GM23248 (cell line): ENCODE results near the gene PKD1. TPM values are rescaled to one million over a fixed set of nuclear protein-coding genes. Genes with fewer than 3 reads are reported as not detected.

ENCODE experiments used
- DNase-seq: peaks from one replicate; pipeline ENCODE4 v3.0.0-alpha.2; 2015
- H2AFZ ChIP-seq: fragments of 200-600 bp; sonication (generic); 2 replicates; pipeline ENCODE4 v1.6.1; 2016; ENCODE audit warnings: antibody characterized with exemption
- H3F3A ChIP-seq: fragments of 200-600 bp; sonication (generic); 2 replicates; pipeline ENCODE4 v1.6.1; 2016; ENCODE audit warnings: mild to moderate bottlenecking, antibody characterized with exemption, mixed run types; ENCODE audit not compliant: insufficient read depth
- H3K27ac ChIP-seq: fragments of 200-600 bp; sonication (generic); 2 replicates; pipeline ENCODE4 v1.5.1; 2016; ENCODE audit warnings: mild to moderate bottlenecking
- H3K27me3 ChIP-seq: fragments of 200-600 bp; sonication (generic); replicated peaks from 2 replicates; pipeline ENCODE4 v1.6.1; 2016; ENCODE audit warnings: mild to moderate bottlenecking; ENCODE audit not compliant: insufficient read depth
- H3K36me3 ChIP-seq: fragments of 200-600 bp; sonication (generic); 2 replicates; pipeline ENCODE4 v1.6.1; 2016; ENCODE audit warnings: low read depth, mild to moderate bottlenecking
- H3K4me1 ChIP-seq: fragments of 200-600 bp; sonication (generic); 2 replicates; pipeline ENCODE4 v1.6.1; 2016; ENCODE audit warnings: mild to moderate bottlenecking; ENCODE audit not compliant: insufficient read depth
- H3K4me2 ChIP-seq: fragments of 200-600 bp; sonication (generic); one replicate; pipeline ENCODE4 v1.6.1; 2016; ENCODE audit warnings: mild to moderate bottlenecking; ENCODE audit not compliant: unreplicated experiment
- H3K4me3 ChIP-seq: fragments of 200-600 bp; sonication (generic); 2 replicates; pipeline ENCODE4 v1.5.1; 2016; ENCODE audit warnings: mild to moderate bottlenecking
- H3K79me2 ChIP-seq: fragments of 200-600 bp; sonication (generic); 2 replicates; pipeline ENCODE4 v1.6.1; 2016; ENCODE audit warnings: mild to moderate bottlenecking; ENCODE audit not compliant: insufficient read depth
- H3K9ac ChIP-seq: fragments of 200-600 bp; sonication (generic); 2 replicates; pipeline ENCODE4 v1.6.1; 2016; ENCODE audit warnings: mild to moderate bottlenecking
- H3K9me2 ChIP-seq: fragments of 200-600 bp; sonication (generic); 2 replicates; pipeline ENCODE4 v1.6.1; 2016; ENCODE audit warnings: mixed run types, mild to moderate bottlenecking, moderate library complexity; ENCODE audit not compliant: insufficient read depth
- H3K9me3 ChIP-seq: fragments of 200-600 bp; sonication (generic); one replicate; pipeline ENCODE4 v1.6.1; 2017; ENCODE audit warnings: low read depth
- H4K20me1 ChIP-seq: fragments of 200-600 bp; sonication (generic); 2 replicates; pipeline ENCODE4 v1.6.0; 2016; ENCODE audit not compliant: insufficient read depth
- EZH2 ChIP-seq: fragments of 200-600 bp; sonication (generic); IDR thresholded peaks from 2 replicates; pipeline ENCODE4 v1.6.1; 2018; ENCODE audit warnings: antibody characterized with exemption, mild to moderate bottlenecking; ENCODE audit not compliant: insufficient read depth, poor library complexity, severe bottlenecking
- EZH2phosphoT487 ChIP-seq: fragments of 200-600 bp; sonication (generic); IDR thresholded peaks from 2 replicates; pipeline ENCODE4 v1.6.1; 2018; ENCODE audit warnings: antibody characterized with exemption, moderate library complexity, mild to moderate bottlenecking, low read depth; ENCODE audit not compliant: insufficient read depth
- WGBS, 2 experiments: methylation state at CpG; one replicate each; pipeline ENCODE4 v1.1.6; 2015 to 2017; ENCODE audit warnings: low lambda C conversion rate in 2 of 2, low coverage in 1 of 2; ENCODE audit errors: missing lambda C conversion rate in 2 of 2; 5-methylcytosine and 5-hydroxymethylcytosine counted together
- in situ Hi-C: fragments of 300-500 bp; cut with MboI; formaldehyde crosslinking; loops from 2 replicates; pipeline ENCODE4 v1.15.0; 2020
- polyA plus RNA-seq: library from polyadenylated mRNA; unstranded; fragments of >200 nt; fragmentation: Nextera tagmentation; extraction: Ambion mirVana; gene quantifications from 2 replicates; pipeline ENCODE4 v1.2.1, GENCODE V29; 2016
- total RNA-seq: library from RNA; depleted of rRNA; stranded (reverse); fragments of >200 nt; shearing (Covaris generic); gene quantifications from 2 replicates; pipeline ENCODE4 v1.2.3, GENCODE V29; 2014

The PKD1 gene
- total and polyA plus RNA-seq, 2 experiments from 2014 or later, result 48.4 to 201 TPM

GRCh38 chr16:2175454-2175853, 39.8 kb upstream of the PKD1 start:
- TF ChIP-seq EZH2phosphoT487, result no peak
- no peak for TF ChIP-seq EZH2
- Histone ChIP-seq H3K27ac (no peak overlapping the region), H3F3A (no peaks in the 10 kb centered on the region), H3K4me2 (no peak overlapping the region), H2AFZ (no peak overlapping the region), H3K4me3 (no peak overlapping the region), H3K27me3 (no peaks in the 10 kb centered on the region), H3K79me2 (no peaks in the 10 kb centered on the region), H3K9me2 (no peaks in the 10 kb centered on the region), H3K9me3 (no peaks in the 10 kb centered on the region), H4K20me1 (no peaks in the 10 kb centered on the region), H3K4me1 (no peaks in the 10 kb centered on the region), H3K9ac (no peak overlapping the region), H3K36me3 (no peaks in the 10 kb centered on the region; the same call in 1 of the 2 replicates)
- no peak for DNase-seq
- in situ Hi-C loops, result no loop called here
- 95 to 99% methylated on average over 8 to 9 of the region's 10 CpGs for WGBS, 2 experiments

GRCh38 chr16:2174396-2175131, 38.9 kb upstream of the PKD1 start:
- no peak overlapping the region for H3K27ac ChIP-seq
- H3K4me3 ChIP-seq, result no peak overlapping the region
- no peaks in the 10 kb centered on the region for H3K9me3 ChIP-seq
- no peaks in the 10 kb centered on the region for H3K4me1 ChIP-seq
- in situ Hi-C loops, result no loop called here
- H3K36me3 ChIP-seq, result no peaks in the 10 kb centered on the region; the same call in 1 of the 2 replicates
- DNase-seq, result no peak
- H2AFZ ChIP-seq, result no peak overlapping the region
- H4K20me1 ChIP-seq, result no peaks in the 10 kb centered on the region
- no peaks in the 10 kb centered on the region for H3K27me3 ChIP-seq
- H3K4me2 ChIP-seq, result no peak overlapping the region
- WGBS, 2 experiments, result 93% methylated on average over 21 of the region's 21 CpGs
- H3K9me2 ChIP-seq, result no peaks in the 10 kb centered on the region
- H3K9ac ChIP-seq, result no peak overlapping the region
- TF ChIP-seq EZH2, result no peak
- no peak for TF ChIP-seq EZH2phosphoT487
- no peaks in the 10 kb centered on the region for H3K79me2 ChIP-seq
- no peaks in the 10 kb centered on the region for H3F3A ChIP-seq

GRCh38 chr16:2173916-2174315, 38.2 kb upstream of the PKD1 start:
- 93 to 94% methylated on average over 4 of the region's 4 CpGs for WGBS, 2 experiments

GRCh38 chr16:2173366-2173765, 37.7 kb upstream of the PKD1 start:
- Histone ChIP-seq H3K9me2 (no peaks in the 10 kb centered on the region), H3K9me3 (no peaks in the 10 kb centered on the region), H3K27me3 (no peaks in the 10 kb centered on the region), H4K20me1 (no peaks in the 10 kb centered on the region), H3F3A (no peaks in the 10 kb centered on the region), H3K4me1 (no peaks in the 10 kb centered on the region), H3K79me2 (no peaks in the 10 kb centered on the region), H3K36me3 (no peaks in the 10 kb centered on the region; the same call in 1 of the 2 replicates), H3K4me3 (no peak overlapping the region), H2AFZ (no peak overlapping the region), H3K4me2 (no peak overlapping the region), H3K9ac (no peak overlapping the region), H3K27ac (no peak overlapping the region)
- no peak for DNase-seq
- TF ChIP-seq EZH2phosphoT487 (no peak), EZH2 (no peak)
- WGBS, 2 experiments, result 83 to 94% methylated on average over 12 to 14 of the region's 14 CpGs
- in situ Hi-C loops, result no loop called here

More at GRCh38 chr16:2173916-2174315, 38.2 kb upstream of the PKD1 start:
- Histone ChIP-seq H3K27ac (no peak overlapping the region), H3K9ac (no peak overlapping the region), H3F3A (no peaks in the 10 kb centered on the region), H3K4me1 (no peaks in the 10 kb centered on the region), H2AFZ (no peak overlapping the region), H4K20me1 (no peaks in the 10 kb centered on the region), H3K36me3 (no peaks in the 10 kb centered on the region; the same call in 1 of the 2 replicates), H3K27me3 (no peaks in the 10 kb centered on the region), H3K4me2 (no peak overlapping the region), H3K9me2 (no peaks in the 10 kb centered on the region), H3K4me3 (no peak overlapping the region), H3K79me2 (no peaks in the 10 kb centered on the region), H3K9me3 (no peaks in the 10 kb centered on the region)
- TF ChIP-seq EZH2phosphoT487, result no peak
- no peak for TF ChIP-seq EZH2
- in situ Hi-C loops, result no loop called here
- DNase-seq, result no peak
